ENCODE results near the gene AGAP3. TPM values are rescaled to one million over a fixed set of nuclear protein-coding genes. Genes with fewer than 3 reads are reported as not detected.

The AGAP3 gene
- total and polyA plus RNA-seq, 2 experiments from 2014 or later = 10.3 to 43.3 TPM

GRCh38 chr7:151088856-151089699 lies 2.8 kb downstream of the AGAP3 start:
- WGBS, 2 experiments (ENCODE audit: low coverage in 1 of 2, low lambda C conversion rate in 2 of 2, missing lambda C conversion rate in 2 of 2) = 17 to 21% methylated on average over 29 to 30 of the region's 30 CpGs
- DNase-seq = peak; percentile 89
- Histone ChIP-seq H3K9me3 (ENCODE audit: low read depth) (no peaks in the 10 kb centered on the region), H3K36me3 (ENCODE audit: low read depth) (no peaks in the 10 kb centered on the region), H3K9me2 (ENCODE audit: insufficient read depth) (no peaks in the 10 kb centered on the region), H4K20me1 (ENCODE audit: insufficient read depth) (no peaks in the 10 kb centered on the region; the same call in 1 of the 2 replicates), H3K4me1 (ENCODE audit: insufficient read depth) (peaks cover 23% of the 10 kb centered on the region), H2AFZ (peak overlapping the region; percentile 57), H3K27me3 (replicated peaks; ENCODE audit: insufficient read depth) (no peaks in the 10 kb centered on the region), H3F3A (ENCODE audit: insufficient read depth) (peaks cover 36% of the 10 kb centered on the region), H3K79me2 (ENCODE audit: insufficient read depth) (peaks cover 71% of the 10 kb centered on the region), H3K4me3 (peak overlapping the region; percentile 87), H3K9ac (peak overlapping the region; percentile 92), H3K4me2 (ENCODE audit: unreplicated experiment) (peak overlapping the region; percentile 94), H3K27ac (peak overlapping the region; percentile 95)
- TF ChIP-seq EZH2phosphoT487 (IDR thresholded peaks at IDR 0.05; ENCODE audit: insufficient read depth, low read depth) (no peak), EZH2 (IDR thresholded peaks at IDR 0.05; ENCODE audit: insufficient read depth, poor library complexity, severe bottlenecking) (no peak)
- in situ Hi-C loops (cut with MboI) = no loop called here

- no peak overlapping the region for H2AFZ ChIP-seq
- peak overlapping the region; percentile 95 for H3K27ac ChIP-seq
- in situ Hi-C loops (cut with MboI) = no loop called here
- no peaks in the 10 kb centered on the region for H3K9me3 ChIP-seq (ENCODE audit: low read depth)
- H3K9ac ChIP-seq = peak overlapping the region; percentile 92
- H3K27me3 ChIP-seq (replicated peaks; ENCODE audit: insufficient read depth) = no peaks in the 10 kb centered on the region
- TF ChIP-seq EZH2phosphoT487 (IDR thresholded peaks at IDR 0.05; ENCODE audit: insufficient read depth, low read depth) = no peak
- no peak for TF ChIP-seq EZH2 (IDR thresholded peaks at IDR 0.05; ENCODE audit: insufficient read depth, poor library complexity, severe bottlenecking)
- H4K20me1 ChIP-seq (ENCODE audit: insufficient read depth) = no peaks in the 10 kb centered on the region; the same call in 1 of the 2 replicates
- H3K79me2 ChIP-seq (ENCODE audit: insufficient read depth) = peaks cover 82% of the 10 kb centered on the region
- no peak overlapping the region; the same call in 1 of the 2 replicates for H3K4me3 ChIP-seq
- H3K36me3 ChIP-seq (ENCODE audit: low read depth) = no peaks in the 10 kb centered on the region
- 71 to 73% methylated on average over 22 of the region's 22 CpGs for WGBS, 2 experiments (ENCODE audit: low coverage in 1 of 2, low lambda C conversion rate in 2 of 2, missing lambda C conversion rate in 2 of 2)
- DNase-seq = peak; percentile 57
- no peaks in the 10 kb centered on the region for H3K9me2 ChIP-seq (ENCODE audit: insufficient read depth)
- H3K4me2 ChIP-seq (ENCODE audit: unreplicated experiment) = peak overlapping the region; percentile 94
- peaks cover 39% of the 10 kb centered on the region for H3F3A ChIP-seq (ENCODE audit: insufficient read depth)
- peaks cover 23% of the 10 kb centered on the region for H3K4me1 ChIP-seq (ENCODE audit: insufficient read depth)
These were observed 3.8 kb downstream of the AGAP3 start for GRCh38 chr7:151089893-151090730.

GRCh38 chr7:151091003-151091402 lies 4.7 kb downstream of the AGAP3 start:
- Histone ChIP-seq H3K36me3 (ENCODE audit: low read depth) (no peaks in the 10 kb centered on the region), H3K9ac (no peak overlapping the region), H3K27ac (no peak overlapping the region), H2AFZ (no peak overlapping the region), H3F3A (ENCODE audit: insufficient read depth) (peaks cover 39% of the 10 kb centered on the region), H3K4me3 (no peak overlapping the region), H3K9me3 (ENCODE audit: low read depth) (no peaks in the 10 kb centered on the region), H3K9me2 (ENCODE audit: insufficient read depth) (no peaks in the 10 kb centered on the region), H3K4me2 (ENCODE audit: unreplicated experiment) (no peak overlapping the region), H3K27me3 (replicated peaks; ENCODE audit: insufficient read depth) (no peaks in the 10 kb centered on the region), H3K79me2 (ENCODE audit: insufficient read depth) (peaks cover 91% of the 10 kb centered on the region), H4K20me1 (ENCODE audit: insufficient read depth) (peaks cover 7% of the 10 kb centered on the region), H3K4me1 (ENCODE audit: insufficient read depth) (peaks cover 23% of the 10 kb centered on the region)
- WGBS, 2 experiments (ENCODE audit: low coverage in 1 of 2, low lambda C conversion rate in 2 of 2, missing lambda C conversion rate in 2 of 2) = 79 to 94% methylated on average over 7 of the region's 7 CpGs
- no peak for DNase-seq
- TF ChIP-seq EZH2phosphoT487 (IDR thresholded peaks at IDR 0.05; ENCODE audit: insufficient read depth, low read depth) (no peak), EZH2 (IDR thresholded peaks at IDR 0.05; ENCODE audit: insufficient read depth, poor library complexity, severe bottlenecking) (no peak)
- in situ Hi-C loops (cut with MboI) = no loop called here

GRCh38 chr7:151091431-151091830 lies 5.2 kb downstream of the AGAP3 start:
- in situ Hi-C loops (cut with MboI) = no loop called here
- H3K4me1 ChIP-seq (ENCODE audit: insufficient read depth) = peaks cover 23% of the 10 kb centered on the region

More at GRCh38 chr7:151091431-151091830, 5.2 kb downstream of the AGAP3 start:
- H3F3A ChIP-seq (ENCODE audit: insufficient read depth) = peaks cover 40% of the 10 kb centered on the region
- peaks cover 8% of the 10 kb centered on the region for H4K20me1 ChIP-seq (ENCODE audit: insufficient read depth)
- TF ChIP-seq EZH2 (IDR thresholded peaks at IDR 0.05; ENCODE audit: insufficient read depth, poor library complexity, severe bottlenecking) (no peak), EZH2phosphoT487 (IDR thresholded peaks at IDR 0.05; ENCODE audit: insufficient read depth, low read depth) (no peak)
- 57 to 61% methylated on average over 6 of the region's 6 CpGs for WGBS, 2 experiments (ENCODE audit: low coverage in 1 of 2, low lambda C conversion rate in 2 of 2, missing lambda C conversion rate in 2 of 2)
- H2AFZ ChIP-seq = no peak overlapping the region
- no peaks in the 10 kb centered on the region for H3K36me3 ChIP-seq (ENCODE audit: low read depth)
- DNase-seq = peak; percentile 42
- H3K79me2 ChIP-seq (ENCODE audit: insufficient read depth) = peaks cover 95% of the 10 kb centered on the region
- no peaks in the 10 kb centered on the region for H3K27me3 ChIP-seq (replicated peaks; ENCODE audit: insufficient read depth)
- no peaks in the 10 kb centered on the region for H3K9me3 ChIP-seq (ENCODE audit: low read depth)
- H3K9me2 ChIP-seq (ENCODE audit: insufficient read depth) = no peaks in the 10 kb centered on the region
- H3K9ac ChIP-seq = no peak overlapping the region
- no peak overlapping the region for H3K27ac ChIP-seq
- H3K4me3 ChIP-seq = no peak overlapping the region
- H3K4me2 ChIP-seq (ENCODE audit: unreplicated experiment) = no peak overlapping the region

Measured in GM23248 (cell line).